ENCODE results near the gene SRRM5.

GRCh38 chr19:43595999-43596841, 15.7 kb upstream of the SRRM5 start, which contains the start of the genes IRGQ and ZNF576:
- TF ChIP-seq CTCF (IDR thresholded peaks at IDR 0.05) = no peak
- TF ChIP-seq POLR2A (IDR thresholded peaks at IDR 0.05) = peak in 1 of 2 donors; percentile 12
